Esophagus (tissue), 2 donors: ENCODE measurements around the gene NOS3. TPM values are rescaled to one million over a fixed set of nuclear protein-coding genes. Genes with fewer than 3 reads are reported as not detected.
A peak's percentile ranks its signal among the peaks of the same experiment; 100 is the strongest.

ENCODE experiments used
- H3K27ac ChIP-seq, 2 donors: one replicate each; pipeline ENCODE4 v1.5.1; 2013; ENCODE audit warnings: low read depth in 2 of 2, mild to moderate bottlenecking in 2 of 2, inconsistent platforms in 1 of 2, low read length in 1 of 2, moderate library complexity in 1 of 2
- H3K27me3 ChIP-seq, 2 donors: one replicate each; pipeline ENCODE4 v1.6.1; 2013; ENCODE audit warnings: low read length in 2 of 2, control low read depth in 1 of 2, mild to moderate bottlenecking in 1 of 2; ENCODE audit not compliant: insufficient read depth in 2 of 2, control insufficient read depth in 1 of 2
- H3K36me3 ChIP-seq, 2 donors: one replicate each; pipeline ENCODE4 v1.6.1; 2013; ENCODE audit warnings: low read length in 1 of 2; ENCODE audit not compliant: control insufficient read depth in 2 of 2, insufficient read depth in 2 of 2
- H3K4me1 ChIP-seq, 2 donors: one replicate each; pipeline ENCODE4 v1.6.1; 2013; ENCODE audit warnings: low read length in 1 of 2; ENCODE audit not compliant: control insufficient read depth in 2 of 2, insufficient read depth in 2 of 2
- H3K4me3 ChIP-seq, 2 donors: one replicate each; pipeline ENCODE4 v1.5.1; 2013; ENCODE audit warnings: low read length in 2 of 2, mild to moderate bottlenecking in 2 of 2, low read depth in 1 of 2, moderate library complexity in 1 of 2
- H3K9me3 ChIP-seq, 2 donors: one replicate each; pipeline ENCODE4 v1.6.1; 2013; ENCODE audit warnings: mild to moderate bottlenecking in 2 of 2, low read depth in 1 of 2, low read length in 1 of 2, moderate library complexity in 1 of 2; ENCODE audit not compliant: control insufficient read depth in 2 of 2, insufficient read depth in 1 of 2
- WGBS, 2 donors: extraction: QIAGEN DNeasy Blood & Tissue Kit; methylation state at CpG; one replicate each; pipeline ENCODE4 v1.1.7; 2013; 5-methylcytosine and 5-hydroxymethylcytosine counted together
- polyA plus RNA-seq, 2 donors: library from polyadenylated mRNA; stranded (reverse); fragments of 200-250 nt; gene quantifications; one replicate each; pipeline ENCODE4 v1.2.3, GENCODE V29; 2013
- donor health status: healthy with polysubstance abuse.
- donor health status: Bipolar disorder and iron deficiency.

NOS3 gene
- polyA plus RNA-seq, 2 donors: 4.5 to 4.9 TPM

DNA sequence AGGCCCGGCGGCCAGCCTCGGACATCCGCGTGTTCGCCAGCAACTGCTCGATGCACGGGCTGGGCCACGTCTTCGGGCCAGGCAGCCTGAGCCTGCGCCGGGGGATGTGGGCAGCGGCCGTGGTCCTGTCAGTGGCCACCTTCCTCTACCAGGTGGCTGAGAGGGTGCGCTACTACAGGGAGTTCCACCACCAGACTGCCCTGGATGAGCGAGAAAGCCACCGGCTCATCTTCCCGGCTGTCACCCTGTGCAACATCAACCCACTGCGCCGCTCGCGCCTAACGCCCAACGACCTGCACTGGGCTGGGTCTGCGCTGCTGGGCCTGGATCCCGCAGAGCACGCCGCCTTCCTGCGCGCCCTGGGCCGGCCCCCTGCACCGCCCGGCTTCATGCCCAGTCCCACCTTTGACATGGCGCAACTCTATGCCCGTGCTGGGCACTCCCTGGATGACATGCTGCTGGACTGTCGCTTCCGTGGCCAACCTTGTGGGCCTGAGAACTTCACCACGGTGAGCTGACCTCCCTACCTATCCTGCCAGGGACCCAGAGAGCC lies 58.2 kb downstream of the NOS3 start:
- H3K27ac ChIP-seq: no peak overlapping the region
- H3K27me3 ChIP-seq: no peaks in the 10 kb centered on the region
- peaks cover 2 to 17% of the 10 kb centered on the region in 2 donors for H3K36me3 ChIP-seq
- WGBS, 2 donors: 89 to 94% methylated on average over 37 to 38 of the region's 38 CpGs
- H3K4me3 ChIP-seq: no peak overlapping the region
- no peaks in the 10 kb centered on the region for H3K9me3 ChIP-seq
- peaks cover 4 to 7% of the 10 kb centered on the region in 2 donors for H3K4me1 ChIP-seq

DNA sequence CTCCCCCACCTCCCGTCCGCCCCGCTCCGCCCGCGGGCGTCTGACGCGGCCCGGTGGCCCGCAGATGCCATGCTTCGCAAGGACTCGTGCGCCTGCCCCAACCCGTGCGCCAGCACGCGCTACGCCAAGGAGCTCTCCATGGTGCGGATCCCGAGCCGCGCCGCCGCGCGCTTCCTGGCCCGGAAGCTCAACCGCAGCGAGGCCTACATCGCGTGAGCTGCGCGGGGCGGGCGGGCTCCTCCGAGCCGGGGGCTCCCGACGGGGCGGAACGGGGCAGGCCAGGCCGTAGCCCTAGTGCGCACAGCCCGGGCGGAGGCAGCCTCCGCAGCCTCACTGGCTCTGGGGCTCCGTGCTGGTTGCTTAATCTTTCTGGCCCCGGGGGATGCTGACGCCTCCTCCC lies 60.3 kb downstream of the NOS3 start:
- 1 to 5% methylated on average over 33 to 50 of the region's 50 CpGs for WGBS, 2 donors

DNA sequence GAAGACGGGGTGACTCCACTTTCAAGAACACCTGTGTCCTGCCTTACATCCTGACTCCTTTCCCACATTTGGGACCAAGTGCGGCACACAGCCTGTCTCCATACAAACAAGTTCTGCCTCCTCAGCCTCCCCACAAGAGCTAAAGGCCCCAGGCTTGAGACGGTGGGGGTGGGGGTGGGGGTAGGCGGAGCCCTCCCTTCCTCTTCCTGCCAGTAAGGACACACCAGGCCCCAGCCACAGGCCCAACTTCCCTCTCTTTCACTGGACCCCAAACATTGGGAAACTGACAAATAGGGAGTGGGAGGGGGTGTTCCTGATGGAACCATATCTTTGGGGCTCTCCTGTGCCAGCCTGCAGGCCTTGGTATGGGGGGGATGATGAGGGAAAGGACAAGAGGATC lies 62.3 kb downstream of the NOS3 start:
- WGBS, 2 donors: 68 to 69% methylated on average over 4 of the region's 4 CpGs
- H3K9me3 ChIP-seq: no peaks in the 10 kb centered on the region
- no peak overlapping the region for H3K4me3 ChIP-seq
- no peaks in the 10 kb centered on the region for H3K27me3 ChIP-seq
- peaks cover 7% of the 10 kb centered on the region in 2 donors for H3K4me1 ChIP-seq
- H3K36me3 ChIP-seq: peaks cover 0 to 9% of the 10 kb centered on the region in 2 donors
- no peak overlapping the region for H3K27ac ChIP-seq

More for the DNA sequence above, 60.3 kb downstream of the NOS3 start:
- Histone ChIP-seq H3K27ac (no peak overlapping the region), H3K4me3 (peak overlapping the region in 1 of 2 donors; percentile 9), H3K36me3 (peaks cover 0 to 10% of the 10 kb centered on the region in 2 donors), H3K9me3 (no peaks in the 10 kb centered on the region), H3K4me1 (peaks cover 4 to 7% of the 10 kb centered on the region in 2 donors), H3K27me3 (no peaks in the 10 kb centered on the region)

DNA sequence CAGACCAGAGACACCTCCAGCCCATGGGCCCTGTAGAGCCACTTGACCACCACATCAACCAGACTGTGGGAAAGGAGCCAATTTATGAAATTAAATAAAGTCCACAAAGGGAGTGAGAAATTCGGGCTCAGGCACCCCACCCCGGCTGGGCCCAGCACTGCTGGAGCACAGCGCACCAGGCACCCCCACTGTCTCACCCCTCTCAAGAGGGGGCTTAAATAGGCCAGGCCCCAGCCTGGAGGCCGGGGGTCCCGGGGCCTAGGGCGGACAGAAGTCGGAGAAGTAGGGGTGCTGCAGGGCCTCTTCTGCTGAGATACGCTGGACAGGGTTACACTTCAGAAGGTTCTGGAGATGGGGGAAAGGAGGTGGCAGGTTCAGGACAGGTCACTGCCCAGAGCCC lies 62.9 kb downstream of the NOS3 start:
- H3K4me1 ChIP-seq: peaks cover 7% of the 10 kb centered on the region in 2 donors
- no peak overlapping the region for H3K4me3 ChIP-seq
- no peaks in the 10 kb centered on the region for H3K9me3 ChIP-seq
- peaks cover 0 to 9% of the 10 kb centered on the region in 2 donors for H3K36me3 ChIP-seq
- no peaks in the 10 kb centered on the region for H3K27me3 ChIP-seq
- no peak overlapping the region for H3K27ac ChIP-seq
- WGBS, 2 donors: 84 to 85% methylated on average over 8 of the region's 8 CpGs

DNA sequence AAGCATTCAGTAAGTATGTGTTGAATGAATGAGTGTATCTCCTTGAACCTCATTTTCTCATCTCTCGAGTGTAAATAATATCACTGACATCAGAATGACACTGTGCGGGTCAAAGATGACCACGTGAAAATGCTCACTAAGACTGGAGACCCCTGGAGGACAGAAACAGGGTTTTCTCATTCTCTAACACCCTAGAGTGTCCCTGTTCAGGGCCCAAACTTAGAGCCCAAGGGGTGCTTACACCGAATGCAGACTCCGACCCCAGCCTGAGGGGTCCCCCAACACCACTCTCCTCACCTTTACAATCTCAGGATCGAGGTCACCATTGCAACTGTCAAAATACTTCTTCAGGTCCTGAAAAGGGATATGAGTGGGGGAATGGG lies 65.5 kb downstream of the NOS3 start:
- Histone ChIP-seq H3K4me1 (peaks cover 9 to 16% of the 10 kb centered on the region in 2 donors), H3K27me3 (no peaks in the 10 kb centered on the region), H3K27ac (no peak overlapping the region), H3K36me3 (peaks cover 0 to 9% of the 10 kb centered on the region in 2 donors), H3K9me3 (no peaks in the 10 kb centered on the region), H3K4me3 (no peak overlapping the region)
- WGBS, 2 donors: 83 to 89% methylated on average over 6 of the region's 6 CpGs

DNA sequence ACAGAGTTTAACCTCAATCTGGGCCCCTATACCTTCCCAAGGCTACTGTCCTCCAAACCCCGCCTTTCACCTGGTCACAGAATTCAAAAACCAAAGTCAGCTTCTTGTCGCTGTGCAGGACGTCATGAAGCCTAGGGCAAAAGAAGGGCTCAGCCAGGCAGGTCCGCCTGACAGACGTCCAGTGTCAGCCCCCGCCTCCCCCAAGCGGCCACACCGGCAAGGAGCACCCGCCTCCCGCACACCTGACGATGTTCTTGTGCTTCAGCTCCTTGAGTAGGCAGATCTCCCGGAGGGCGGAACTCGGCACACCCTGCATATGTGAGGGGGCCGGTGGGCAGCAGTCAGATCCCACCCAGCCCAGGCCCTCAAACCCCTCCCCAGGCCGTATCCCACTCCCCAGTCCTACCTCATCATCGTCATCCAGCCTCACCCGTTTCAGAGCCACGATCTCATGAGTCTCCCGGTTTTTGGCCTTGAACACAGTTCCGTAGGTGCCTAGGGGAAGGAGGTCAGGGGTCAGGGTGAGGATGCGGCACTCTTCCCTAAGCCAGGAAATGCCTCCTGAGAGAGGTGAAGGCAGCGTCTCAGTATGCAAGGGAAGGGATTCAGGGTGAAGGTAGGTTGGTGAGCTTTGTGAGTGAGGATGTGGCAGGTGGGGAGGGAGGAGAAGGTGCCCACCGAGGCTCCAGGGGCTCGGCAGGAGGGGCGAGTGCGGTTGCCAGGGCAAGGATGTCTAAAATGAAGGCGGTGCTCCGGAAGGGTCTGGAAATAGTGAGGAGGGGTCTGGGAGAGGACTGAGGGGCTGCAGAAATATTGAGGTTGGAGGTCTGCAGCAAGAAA lies 66.1 kb downstream of the NOS3 start:
- peaks cover 12 to 20% of the 10 kb centered on the region in 2 donors for H3K4me1 ChIP-seq
- H3K27me3 ChIP-seq: no peaks in the 10 kb centered on the region
- WGBS, 2 donors: 27 to 32% methylated on average over 29 of the region's 29 CpGs
- no peak overlapping the region for H3K27ac ChIP-seq
- peak overlapping the region; percentile 72 to 84 for H3K4me3 ChIP-seq
- peaks cover 0 to 9% of the 10 kb centered on the region in 2 donors for H3K36me3 ChIP-seq
- H3K9me3 ChIP-seq: no peaks in the 10 kb centered on the region

DNA sequence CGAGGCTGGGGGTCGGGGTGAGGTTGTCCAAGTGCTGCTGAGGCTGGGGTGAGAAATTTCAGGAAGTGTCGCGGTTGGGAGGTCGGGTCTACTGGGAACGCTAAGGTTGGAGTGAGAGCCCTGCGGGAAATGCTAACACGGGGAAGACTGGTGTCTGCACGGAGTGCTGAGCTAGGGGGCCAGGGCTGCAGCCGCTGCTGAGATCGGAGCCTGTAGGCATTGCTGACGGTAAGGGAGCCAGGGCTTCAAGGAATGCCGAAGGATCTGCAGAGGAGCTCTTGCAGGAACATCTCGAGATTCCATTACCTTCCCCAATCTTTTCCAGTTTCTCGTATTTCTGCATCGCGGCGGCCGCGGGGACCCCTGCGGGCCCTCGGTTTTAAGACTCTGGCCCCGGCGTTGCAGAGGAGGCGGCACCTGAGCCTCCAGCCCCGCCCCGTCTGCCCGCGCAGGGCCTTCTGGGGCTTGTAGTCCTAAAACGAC lies 66.7 kb downstream of the NOS3 start, which contains the start of gene CDK5:
Gene CDK5, minus strand, starts transcription at position 392 of the 483 bp plus-strand sequence. Its CDS starts 49 bp downstream, at position 343.
- no peaks in the 10 kb centered on the region for H3K27me3 ChIP-seq
- H3K9me3 ChIP-seq: no peaks in the 10 kb centered on the region
- H3K4me1 ChIP-seq: peaks cover 16 to 25% of the 10 kb centered on the region in 2 donors
- H3K27ac ChIP-seq: peak within 1 kb of the TSS; percentile 96 to 99
- peak within 1 kb of the TSS; percentile 72 to 84 for H3K4me3 ChIP-seq
- WGBS, 2 donors: 0 to 1% methylated on average over 30 of the region's 30 CpGs
- peaks cover 0 to 10% of the 10 kb centered on the region in 2 donors for H3K36me3 ChIP-seq

DNA sequence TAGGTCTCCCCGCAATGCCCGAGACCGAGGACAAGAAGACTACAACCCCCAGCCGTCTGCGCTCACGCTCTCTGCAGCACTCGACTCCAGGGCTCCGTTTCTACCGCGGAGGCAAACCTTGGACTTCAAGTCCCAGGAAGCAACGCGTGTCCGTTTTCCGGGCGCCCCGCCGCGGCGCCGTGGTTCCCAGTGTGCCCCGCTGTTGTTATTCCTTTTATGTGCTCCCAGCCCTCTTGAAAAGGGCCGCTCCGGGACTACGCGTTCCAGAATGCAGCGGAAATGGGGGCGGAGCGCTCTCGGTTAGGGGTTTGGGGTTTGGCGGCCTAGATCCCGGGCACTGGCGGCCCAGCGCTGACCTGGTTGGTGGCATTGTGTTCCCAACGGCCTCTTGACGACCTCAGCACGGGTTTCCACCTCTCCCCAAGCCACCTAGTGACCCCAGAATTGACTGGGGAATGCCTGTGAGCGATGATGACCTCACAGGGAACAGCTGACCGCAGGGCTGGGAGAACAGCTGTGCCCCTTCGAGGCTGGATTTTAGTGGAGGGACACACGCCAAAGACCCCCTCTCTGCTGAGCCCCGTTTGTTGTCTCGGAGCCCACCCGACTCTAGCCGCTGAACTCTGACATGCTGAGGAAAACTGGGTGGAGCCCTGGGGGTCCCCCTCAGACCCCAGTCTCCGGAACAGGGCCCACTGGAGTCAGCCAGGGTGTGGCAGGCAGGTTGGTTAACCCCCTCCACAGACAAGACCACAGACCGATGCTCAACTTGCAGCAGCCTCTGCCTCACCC lies 67.4 kb downstream of the NOS3 start:
- Histone ChIP-seq H3K27me3 (no peaks in the 10 kb centered on the region), H3K4me3 (peak overlapping the region; percentile 72 to 84), H3K9me3 (no peaks in the 10 kb centered on the region), H3K4me1 (peaks cover 16 to 28% of the 10 kb centered on the region in 2 donors), H3K36me3 (peaks cover 0 to 10% of the 10 kb centered on the region in 2 donors), H3K27ac (peak overlapping the region; percentile 96 to 99)
- 1% methylated on average over 46 of the region's 46 CpGs for WGBS, 2 donors

DNA sequence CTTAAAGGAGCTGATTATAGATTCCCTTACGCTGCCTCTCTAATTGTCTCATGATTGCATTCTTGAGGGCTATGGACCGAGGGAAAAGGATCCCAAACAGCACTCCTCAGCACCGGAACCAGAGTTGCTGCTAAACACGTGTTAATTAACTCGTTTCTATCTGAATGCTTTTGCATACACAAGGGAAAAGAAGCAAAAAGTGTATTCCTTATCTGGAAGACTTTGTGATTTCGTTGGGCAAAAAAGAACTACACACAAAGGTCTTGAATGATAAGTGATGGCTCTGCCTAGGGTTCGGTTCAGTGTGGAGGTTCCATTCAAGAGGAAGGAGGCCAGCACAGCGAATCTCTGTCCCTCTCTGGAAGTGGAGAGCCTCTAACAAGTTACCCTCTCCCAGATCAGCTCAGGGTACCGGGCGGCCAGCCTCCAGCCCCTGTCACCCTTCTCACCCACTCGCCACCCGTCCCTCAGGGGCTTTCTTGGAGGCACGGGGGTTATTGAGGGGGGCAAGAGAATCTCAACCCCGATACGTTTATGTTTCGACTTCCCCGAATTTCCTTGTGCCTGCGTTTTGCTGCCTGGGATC lies 68.1 kb downstream of the NOS3 start:
- Histone ChIP-seq H3K27me3 (no peaks in the 10 kb centered on the region), H3K4me3 (peak overlapping the region; percentile 77 to 84), H3K36me3 (peaks cover 0 to 8% of the 10 kb centered on the region in 2 donors), H3K27ac (peak overlapping the region; percentile 96 to 99), H3K4me1 (peaks cover 16 to 29% of the 10 kb centered on the region in 2 donors), H3K9me3 (no peaks in the 10 kb centered on the region)
- WGBS, 2 donors: 3 to 4% methylated on average over 18 of the region's 18 CpGs
